Activated T-helper 9 cell treated with anti-CD3 and anti-CD28 coated beads, Interleukin-2, amount 50 U/mL, for 16 hours (primary cell): ENCODE measurements around the gene PLXNC1.
A peak's percentile ranks its signal among the peaks of the same experiment; 100 is the strongest.

ENCODE experiments used
- DNase-seq: peaks from one replicate; pipeline ENCODE4 v3.0.0-alpha.2; 2020; ENCODE audit warnings: low read depth

Gene PLXNC1

DNA sequence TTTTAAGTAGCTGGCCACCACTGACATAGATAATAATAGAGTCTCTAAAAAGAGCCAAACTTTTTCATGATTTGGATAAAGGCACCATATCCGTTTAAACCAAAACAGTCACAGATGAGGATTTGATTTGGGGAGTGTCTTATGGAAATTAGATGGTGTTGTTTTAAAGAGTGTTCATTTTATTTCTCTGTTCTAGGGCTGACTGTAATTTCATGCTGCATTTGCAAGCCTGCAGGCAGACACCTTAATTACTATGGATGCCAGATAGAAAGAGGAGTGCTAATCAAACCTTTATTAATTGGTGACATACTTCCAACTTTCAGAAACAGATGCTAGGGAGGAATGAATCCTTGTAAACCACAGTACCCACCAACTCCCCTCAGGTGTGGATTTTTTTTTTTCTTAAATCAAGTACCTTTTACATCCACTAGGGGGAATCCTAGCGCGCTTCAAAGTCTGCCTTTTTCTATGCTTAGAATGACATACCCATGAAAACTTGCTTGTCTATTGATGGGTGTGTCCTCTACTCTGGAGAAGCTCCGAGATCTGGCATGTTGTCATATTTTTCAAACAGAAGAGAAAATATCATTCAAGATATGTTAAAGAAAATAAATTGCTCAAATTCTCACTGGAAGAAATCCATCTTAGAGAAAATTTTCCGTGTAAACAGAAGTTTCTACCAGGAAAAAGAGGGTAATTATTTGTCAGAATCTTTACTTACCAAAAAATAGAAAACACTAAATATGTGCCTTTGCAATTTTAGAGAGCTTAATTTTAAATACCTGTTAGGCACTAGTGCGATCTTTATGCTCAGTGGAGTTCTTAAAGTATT is 14.2 kb upstream of the PLXNC1 start:
- no peak for DNase-seq

DNA sequence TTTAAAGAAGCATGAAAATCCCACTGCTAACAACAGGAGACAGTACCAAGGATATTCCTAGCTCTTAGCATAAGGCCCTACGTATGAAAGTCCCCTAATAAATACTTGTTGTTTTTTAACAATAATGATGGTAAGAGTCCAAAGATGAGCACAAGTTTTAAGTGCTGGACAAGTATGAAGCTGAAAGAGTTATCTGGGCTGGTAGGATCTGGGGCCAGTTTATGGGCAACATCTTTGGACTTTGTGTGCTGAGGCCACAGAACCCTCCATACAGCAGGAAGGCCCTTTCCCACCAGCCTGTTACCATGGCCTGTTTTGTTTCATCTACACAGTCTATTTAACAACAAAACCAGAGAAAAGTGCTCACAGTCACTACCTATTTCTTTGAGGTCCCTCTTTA is 12.5 kb upstream of the PLXNC1 start:
- no peak for DNase-seq

DNA sequence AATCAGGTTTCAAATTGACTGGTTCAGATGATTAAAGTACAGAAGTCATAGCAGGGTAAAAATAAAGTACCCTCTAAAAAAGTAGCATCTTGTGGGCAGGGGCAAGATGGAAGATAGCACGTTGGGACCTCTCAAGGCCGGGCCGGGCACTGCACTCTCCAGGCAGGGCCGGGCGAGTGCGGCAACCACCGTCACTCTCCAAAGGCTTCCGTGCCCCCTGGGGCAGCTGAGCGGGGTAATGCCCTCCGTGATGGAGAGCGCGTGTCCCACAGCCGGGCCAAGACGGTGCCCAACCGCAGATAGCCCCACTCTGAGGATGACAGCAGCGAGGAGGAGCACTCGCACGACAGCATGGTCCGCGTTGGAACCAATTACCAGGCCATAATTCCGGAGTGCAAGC is 8.6 kb upstream of the PLXNC1 start:
- DNase-seq: no peak

DNA sequence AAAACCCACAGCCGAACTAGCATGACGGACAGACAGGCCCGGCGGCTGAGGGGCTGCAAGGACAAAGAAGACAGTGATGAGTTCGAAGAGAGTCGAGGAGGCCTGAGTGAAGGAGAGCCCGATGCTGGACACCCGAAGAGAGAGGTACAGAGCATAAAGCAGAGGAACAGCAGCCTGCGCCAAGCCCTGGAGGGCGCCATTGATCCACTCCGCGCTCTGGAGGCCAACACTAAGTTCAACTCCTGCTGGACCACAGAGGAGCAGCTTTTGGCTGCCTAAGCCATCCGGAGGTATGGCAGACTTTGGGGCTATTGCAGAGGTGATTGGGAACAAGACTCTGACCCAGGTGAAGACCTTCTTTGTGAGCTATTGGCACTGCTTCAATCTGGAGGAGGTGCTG is 7.8 kb upstream of the PLXNC1 start:
- peak; percentile 30 for DNase-seq

DNA sequence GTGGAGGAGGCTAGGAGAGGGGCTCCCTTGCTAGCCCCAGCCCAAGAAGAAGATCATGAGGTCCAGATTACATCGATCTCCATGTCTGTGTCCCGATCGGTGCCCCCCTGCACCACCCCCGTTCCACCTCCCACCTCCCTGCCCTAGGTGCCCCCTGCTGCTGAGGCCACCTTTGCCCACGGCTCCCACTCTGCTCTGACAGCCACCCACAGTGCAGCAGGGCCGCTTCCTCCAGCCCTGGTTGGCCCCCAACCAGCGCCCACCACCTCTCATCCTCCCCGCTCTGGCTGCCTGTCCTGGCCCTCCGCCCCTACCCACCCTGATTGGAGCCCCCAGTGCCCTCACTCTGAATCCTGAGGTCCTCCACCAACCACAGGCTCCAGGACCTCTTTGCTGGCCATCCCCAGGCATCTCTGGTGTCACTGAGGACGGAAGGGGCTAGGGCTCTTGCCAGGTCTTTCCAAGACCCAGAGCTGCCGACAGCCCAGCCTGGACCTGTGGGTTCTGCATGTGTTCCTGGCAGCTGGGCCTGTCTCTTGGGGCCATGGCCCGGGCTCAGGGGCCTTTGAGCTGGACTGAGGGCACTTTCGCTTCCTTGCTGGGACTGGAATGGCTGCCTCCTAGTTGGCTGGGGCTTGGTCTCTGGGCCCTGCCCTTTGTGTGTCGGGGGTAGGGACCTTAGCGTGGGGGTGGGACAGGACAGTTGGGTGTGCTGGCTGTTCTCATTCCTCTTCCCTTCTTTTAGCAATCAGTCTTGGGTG is 7.2 kb upstream of the PLXNC1 start:
- no peak for DNase-seq

DNA sequence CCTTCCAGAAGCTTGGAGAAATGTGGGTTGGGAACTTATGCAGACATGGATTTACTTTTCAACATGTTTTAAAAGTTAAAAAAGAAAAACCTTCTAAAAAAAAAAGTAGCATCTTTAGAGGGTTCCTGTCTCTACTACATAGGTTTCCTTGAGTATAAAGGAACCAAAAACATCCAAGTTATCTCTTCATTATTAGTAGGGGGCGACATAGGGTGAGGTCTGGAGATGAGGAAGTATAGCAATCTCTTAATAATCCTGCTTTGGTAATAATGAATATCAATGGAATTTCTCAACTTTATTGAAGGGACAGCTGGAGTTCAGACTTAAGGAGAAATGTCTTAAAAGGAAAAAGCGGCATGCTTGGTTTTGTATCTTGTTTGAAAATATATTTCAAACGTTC is 6.5 kb upstream of the PLXNC1 start:
- no peak for DNase-seq

DNA sequence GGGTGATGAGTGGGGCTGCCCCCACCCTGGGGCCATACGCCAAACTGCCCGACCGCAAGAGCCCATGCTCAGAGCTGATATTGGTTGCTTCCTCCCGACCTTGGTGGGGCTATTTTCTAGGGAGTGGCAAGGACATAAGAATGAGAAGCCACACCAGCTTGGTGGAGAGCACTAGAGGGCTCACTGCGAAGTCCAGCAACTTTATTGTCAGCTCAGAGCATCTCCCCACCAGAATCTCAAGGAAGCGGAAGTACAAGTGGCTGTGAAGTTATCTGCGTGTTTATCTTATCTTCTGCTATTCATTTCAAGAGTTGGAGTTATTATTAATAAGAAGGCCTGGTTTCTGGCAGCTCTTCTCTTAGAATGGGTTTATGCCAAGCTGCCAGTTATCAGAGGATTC is 4.9 kb upstream of the PLXNC1 start:
- no peak for DNase-seq

DNA sequence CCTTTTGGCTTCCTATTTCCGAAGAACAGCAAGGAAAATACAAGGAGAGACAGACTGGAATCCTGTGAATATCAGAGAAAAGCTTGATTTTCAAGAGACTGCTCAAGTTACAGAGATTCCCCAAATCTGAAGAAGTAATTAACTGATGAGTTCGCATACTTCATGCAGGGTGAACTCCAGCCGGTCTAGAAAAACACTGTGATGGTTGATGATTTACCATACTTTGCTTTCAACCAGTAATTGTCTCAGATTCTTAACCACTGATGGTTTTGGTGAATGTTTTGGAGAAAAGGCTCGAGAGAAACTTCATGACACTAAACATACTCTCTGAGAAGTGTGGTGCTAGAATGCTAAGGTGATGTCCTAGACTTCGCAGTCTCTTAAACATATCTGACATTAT is 4.4 kb upstream of the PLXNC1 start:
- no peak for DNase-seq

DNA sequence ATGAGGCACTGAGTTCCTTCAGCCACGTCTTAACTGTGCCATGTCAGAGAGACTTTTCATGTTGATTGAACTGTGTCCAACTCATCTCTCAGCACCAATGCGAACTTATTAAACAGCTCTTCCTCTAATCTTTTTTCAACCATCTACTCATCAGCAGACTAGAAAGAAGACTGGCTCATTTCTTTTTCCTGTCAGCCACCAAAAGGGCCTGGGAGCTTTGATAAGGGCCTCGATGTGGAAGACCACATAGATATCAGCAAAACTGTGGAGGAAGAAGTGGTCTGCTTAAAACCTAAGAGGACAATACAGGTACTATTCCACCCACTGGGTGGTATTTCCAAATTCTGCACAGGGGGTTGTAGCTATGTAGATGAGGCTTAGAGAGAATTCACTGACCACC is 3.6 kb upstream of the PLXNC1 start:
- DNase-seq: no peak

DNA sequence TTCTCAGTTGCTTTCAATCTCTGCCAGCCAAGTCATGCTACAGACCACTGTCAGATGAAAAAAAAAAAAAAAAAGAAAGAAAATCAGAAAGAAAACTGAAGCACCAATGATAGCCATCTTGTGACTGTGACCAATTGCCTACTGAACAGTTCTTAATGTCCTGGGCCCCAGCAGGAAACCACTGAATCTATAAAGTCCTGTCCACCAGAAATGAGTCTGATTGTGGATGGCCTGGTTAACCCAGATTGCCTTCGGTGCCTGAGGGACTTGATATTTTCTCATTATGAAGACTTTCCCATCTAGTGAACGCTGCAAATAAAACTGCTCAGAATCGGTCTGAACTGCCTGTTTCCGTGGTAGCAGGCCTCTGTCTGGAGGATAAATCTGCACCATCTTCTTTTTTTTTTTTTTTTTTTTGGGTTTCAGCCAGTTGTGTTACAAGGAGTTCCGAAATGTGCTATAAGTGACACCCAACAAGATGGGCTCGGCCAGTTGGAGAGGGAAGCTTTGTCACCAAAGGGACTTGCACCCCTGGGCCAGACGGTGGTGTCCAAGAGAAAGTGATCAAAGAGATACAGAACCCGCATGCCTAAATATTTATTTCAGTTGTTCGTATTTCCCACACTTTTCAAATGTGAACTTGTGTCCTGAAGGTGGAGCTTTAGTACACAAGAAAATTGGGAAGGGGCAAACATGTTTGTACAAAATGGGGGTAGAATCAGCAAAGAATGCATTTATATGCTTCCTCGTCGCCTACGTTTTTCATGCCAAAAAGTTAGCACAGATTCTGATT is 3.0 kb upstream of the PLXNC1 start:
- DNase-seq: no peak

DNA sequence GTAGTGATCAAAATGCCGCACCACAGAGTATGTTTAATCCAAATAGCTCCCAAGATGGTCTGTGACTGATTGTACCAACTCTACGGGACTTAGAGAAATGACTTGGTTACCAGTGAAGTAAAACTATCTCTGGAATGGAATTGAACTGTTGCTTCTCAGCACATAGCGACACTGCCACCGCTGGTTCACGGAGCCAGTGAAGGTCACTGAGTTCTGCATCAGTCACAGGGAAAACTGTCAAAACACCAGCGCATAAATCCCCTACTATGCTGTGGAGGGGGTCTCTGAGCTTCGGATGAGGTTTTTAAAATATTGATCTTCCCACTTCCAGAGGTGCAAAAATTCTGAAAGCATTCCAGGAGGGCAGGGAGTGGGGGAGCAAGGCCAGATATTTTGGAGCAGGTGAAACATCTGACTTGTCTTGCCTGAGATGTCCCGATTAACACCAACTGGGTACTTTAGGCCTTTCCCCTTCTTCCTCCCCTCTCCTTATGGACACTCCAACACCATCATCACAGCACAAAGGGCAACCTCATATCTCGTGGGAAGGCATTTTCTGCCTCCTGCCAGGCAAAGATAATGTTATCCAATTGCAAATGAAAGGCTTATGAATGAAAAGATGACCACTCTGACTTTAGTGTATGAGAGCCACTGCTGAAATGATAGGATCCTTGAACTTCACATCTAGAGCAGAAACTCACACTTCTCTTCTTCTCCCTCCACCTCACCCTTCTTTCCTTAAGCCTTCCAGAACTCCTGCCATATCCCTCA is 2.0 kb upstream of the PLXNC1 start:
- no peak for DNase-seq

DNA sequence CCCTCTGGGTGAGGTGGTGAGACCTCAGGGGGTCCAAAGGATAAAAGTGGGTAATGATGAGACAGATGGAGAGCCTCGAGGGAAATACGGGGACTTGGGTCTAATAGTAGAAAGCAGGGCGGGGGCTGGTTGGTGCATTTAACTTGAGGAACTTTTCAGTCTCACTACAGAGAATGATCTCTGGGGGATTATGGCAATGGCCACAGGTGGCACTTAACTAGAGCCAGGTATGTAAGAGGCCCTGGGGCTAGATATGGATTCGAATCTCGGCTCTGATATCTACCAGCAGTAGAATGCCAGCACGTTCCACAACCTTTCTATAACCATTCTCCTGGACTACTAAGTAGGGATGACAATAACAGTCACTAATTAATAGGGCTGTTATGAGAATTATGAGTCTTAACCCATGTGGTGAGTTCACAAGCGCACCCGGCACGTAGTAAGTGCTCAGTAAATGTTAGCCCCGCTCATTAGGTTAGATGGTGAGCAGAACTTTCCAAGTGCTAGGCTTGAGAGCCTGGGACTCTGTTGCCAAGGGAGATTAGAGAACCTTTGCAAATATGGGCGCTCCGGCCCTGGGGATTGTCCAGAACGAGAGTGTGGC is 888 bp upstream of the PLXNC1 start:
- no peak for DNase-seq

DNA sequence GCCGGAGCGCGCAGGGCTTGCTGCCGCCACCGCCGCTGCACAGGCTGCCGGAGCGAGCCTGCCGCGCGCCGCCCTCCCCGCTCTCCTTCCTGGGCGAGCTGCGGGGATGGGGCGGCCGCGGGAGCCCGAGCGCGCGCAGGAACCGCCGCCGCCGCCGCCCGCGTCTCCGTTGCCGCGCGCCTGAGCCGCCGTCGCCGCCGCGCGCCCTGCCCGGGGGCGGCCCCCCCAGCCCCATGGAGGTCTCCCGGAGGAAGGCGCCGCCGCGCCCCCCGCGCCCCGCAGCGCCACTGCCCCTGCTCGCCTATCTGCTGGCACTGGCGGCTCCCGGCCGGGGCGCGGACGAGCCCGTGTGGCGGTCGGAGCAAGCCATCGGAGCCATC is 352 bp downstream of the PLXNC1 start:
- DNase-seq: no peak

DNA sequence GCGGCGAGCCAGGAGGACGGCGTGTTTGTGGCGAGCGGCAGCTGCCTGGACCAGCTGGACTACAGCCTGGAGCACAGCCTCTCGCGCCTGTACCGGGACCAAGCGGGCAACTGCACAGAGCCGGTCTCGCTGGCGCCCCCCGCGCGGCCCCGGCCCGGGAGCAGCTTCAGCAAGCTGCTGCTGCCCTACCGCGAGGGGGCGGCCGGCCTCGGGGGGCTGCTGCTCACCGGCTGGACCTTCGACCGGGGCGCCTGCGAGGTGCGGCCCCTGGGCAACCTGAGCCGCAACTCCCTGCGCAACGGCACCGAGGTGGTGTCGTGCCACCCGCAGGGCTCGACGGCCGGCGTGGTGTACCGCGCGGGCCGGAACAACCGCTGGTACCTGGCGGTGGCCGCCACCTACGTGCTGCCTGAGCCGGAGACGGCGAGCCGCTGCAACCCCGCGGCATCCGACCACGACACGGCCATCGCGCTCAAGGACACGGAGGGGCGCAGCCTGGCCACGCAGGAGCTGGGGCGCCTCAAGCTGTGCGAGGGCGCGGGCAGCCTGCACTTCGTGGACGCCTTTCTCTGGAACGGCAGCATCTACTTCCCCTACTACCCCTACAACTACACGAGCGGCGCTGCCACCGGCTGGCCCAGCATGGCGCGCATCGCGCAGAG is 873 bp downstream of the PLXNC1 start:
- DNase-seq: peak; percentile 35

DNA sequence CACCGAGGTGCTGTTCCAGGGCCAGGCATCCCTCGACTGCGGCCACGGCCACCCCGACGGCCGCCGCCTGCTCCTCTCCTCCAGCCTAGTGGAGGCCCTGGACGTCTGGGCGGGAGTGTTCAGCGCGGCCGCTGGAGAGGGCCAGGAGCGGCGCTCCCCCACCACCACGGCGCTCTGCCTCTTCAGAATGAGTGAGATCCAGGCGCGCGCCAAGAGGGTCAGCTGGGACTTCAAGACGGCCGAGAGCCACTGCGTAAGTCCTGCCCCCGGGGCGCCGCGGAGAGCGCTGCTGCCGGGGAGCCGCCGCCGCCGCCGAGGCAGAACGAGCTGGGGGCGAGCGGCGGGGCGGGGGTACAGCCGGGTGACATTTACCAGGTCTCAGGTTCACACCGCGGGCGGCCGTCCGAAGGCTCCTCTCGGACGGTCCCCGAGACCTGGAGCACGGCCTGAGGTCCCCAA is 1.4 kb downstream of the PLXNC1 start:
- DNase-seq: peak; percentile 6

DNA sequence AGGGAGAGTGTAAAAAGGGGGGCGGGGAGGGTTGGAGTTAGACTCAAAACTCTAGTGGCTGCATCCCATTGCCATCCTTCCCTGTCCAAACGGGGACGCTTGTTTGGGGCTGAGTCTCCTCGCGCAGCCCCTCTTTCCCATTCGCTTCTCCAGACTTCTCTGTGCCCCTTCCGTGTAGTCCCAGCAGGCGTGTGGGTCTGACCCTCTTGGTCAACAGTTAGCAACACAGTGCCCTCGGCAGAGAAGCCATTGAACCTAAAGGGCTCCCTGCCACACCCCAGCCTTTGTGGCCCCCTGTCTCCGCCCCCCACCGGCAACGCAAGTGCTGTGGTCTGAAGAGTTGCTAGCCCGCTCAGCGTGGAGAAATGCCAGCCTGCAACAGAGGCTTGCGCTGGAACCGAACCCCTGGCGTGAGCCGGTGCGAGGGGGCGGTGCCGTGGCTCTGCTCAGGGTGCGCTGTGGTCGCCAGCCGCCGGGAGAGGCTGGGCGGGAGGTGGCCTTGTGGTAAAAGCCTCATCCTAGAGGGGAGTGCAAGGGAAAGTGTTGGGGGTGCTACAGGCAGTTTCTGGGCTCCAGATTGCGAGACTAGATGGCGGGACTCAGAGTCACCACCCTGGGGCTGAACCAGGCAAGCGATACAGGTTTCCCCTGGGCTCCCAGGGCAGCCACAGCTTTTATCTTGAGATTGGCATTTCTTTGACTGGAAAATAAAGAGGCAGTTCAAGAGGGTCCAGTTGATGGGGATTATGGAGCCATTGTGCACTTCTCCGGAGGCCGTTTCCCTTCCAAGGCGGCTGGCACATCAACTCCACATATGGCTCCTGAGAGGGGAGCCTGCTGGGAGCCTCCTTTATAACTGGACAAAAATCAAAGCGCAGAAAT is 2.1 kb downstream of the PLXNC1 start:
- DNase-seq: peak; percentile 23

DNA sequence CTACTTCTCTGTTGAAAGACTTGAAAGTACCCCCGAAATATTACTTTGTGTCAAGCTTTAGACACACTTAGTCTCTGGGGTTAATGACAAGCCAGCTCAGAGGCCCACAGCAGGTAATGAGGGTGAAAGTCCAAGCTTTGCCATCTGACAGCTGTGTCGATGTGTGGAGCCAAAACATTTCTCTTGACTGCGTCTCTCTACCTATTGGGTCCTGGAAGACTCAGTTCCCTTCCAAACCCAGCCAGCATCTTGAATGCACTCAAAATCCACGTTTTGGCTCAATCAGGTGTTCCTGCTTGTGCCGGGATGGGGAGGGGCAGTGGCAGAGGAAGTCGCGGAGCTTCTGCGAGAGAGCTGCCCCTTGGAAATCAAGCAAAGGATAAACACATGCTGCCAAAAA is 3.2 kb downstream of the PLXNC1 start:
- DNase-seq: no peak

DNA sequence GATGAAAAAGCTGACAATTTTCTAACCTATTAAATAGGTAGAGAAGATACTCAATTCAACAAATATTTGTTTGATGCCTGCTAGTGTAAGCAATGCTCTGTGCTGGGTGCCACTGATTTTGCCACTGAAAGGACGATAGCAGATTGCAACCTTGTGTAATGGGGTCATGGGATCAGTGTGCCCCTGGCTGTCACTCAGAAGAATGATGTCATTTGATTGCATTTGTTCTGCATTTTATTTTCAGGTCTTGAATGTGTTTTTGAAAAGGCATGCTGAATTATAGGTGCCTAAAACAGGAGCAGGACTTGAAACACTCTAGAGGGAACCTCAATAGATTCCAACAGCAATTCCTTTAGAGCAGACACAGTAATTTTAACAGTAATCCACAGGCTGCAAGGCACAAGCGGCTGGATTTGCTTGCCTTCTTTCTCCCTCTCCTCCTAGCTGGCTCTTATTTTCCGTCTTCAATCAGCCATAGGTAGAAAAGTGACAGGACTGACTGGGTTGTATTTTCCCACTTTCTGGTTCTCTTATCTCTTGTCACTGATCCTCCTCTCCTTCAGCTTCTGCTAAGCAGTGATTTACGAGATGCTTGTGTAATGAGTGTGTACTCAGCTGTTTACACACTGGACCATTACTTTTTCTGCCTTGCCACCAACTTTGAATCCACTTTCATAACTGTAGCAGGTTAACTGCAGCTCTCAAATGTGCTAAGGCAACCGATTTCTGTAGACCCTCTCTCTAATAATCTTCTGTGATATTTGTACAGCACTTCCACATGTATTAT is 4.1 kb downstream of the PLXNC1 start:
- DNase-seq: no peak

DNA sequence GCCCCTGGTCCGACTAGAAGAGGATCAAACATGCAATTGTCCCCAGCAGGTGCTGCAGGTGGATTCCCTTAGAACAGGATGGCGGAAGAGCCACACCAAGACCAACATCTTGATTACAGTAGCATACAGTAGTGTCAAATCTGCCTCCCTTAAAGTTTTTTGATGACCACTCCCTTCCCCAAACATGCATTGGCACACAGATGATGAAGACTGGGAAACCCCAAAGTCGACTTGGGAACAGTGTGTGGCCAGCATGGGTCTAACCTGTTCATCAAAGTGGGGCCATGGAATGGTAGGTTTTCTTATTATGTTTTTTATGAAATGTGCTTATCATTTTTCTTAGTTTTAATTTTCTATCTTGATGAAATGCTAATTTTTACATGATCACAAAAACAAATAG is 8.8 kb downstream of the PLXNC1 start:
- no peak for DNase-seq
